ENCODE results near the gene C14orf119.

Gene C14orf119

GRCh38 chr14:23062002-23062401 is 33.3 kb upstream of the C14orf119 start:
- no peak for DNase-seq

- no peak for DNase-seq
Observed at GRCh38 chr14:23063601-23064000, 31.7 kb upstream of the C14orf119 start.

GRCh38 chr14:23066368-23066767 is 28.9 kb upstream of the C14orf119 start:
- DNase-seq = no peak

GRCh38 chr14:23066855-23067744 is 28.2 kb upstream of the C14orf119 start:
- no peak for DNase-seq

GRCh38 chr14:23067847-23068788 is 27.2 kb upstream of the C14orf119 start:
- peak; percentile 56 for DNase-seq

- DNase-seq = peak; percentile 82
Observed at GRCh38 chr14:23068789-23069412, 26.4 kb upstream of the C14orf119 start.

- DNase-seq = no peak
Observed at GRCh38 chr14:23069413-23069806, 25.9 kb upstream of the C14orf119 start.

- peak; percentile 57 for DNase-seq
Observed at GRCh38 chr14:23070262-23071129, 24.8 kb upstream of the C14orf119 start.

- peak; percentile 88 for DNase-seq
Observed at GRCh38 chr14:23071244-23071920, 23.9 kb upstream of the C14orf119 start.

GRCh38 chr14:23071921-23072539 is 23.3 kb upstream of the C14orf119 start:
- DNase-seq = peak; percentile 49

- DNase-seq = no peak
Observed at GRCh38 chr14:23074906-23075305, 20.4 kb upstream of the C14orf119 start.

GRCh38 chr14:23076785-23077408 is 18.4 kb upstream of the C14orf119 start:
- peak; percentile 47 for DNase-seq

GRCh38 chr14:23077962-23078361 is 17.3 kb upstream of the C14orf119 start:
- peak; percentile 5 for DNase-seq

- peak; percentile 42 for DNase-seq
Observed at GRCh38 chr14:23078692-23079116, 16.6 kb upstream of the C14orf119 start.

- no peak for DNase-seq
Observed at GRCh38 chr14:23079716-23080115, 15.6 kb upstream of the C14orf119 start.

- no peak for DNase-seq
Observed at GRCh38 chr14:23080474-23080873, 14.8 kb upstream of the C14orf119 start.

- DNase-seq = no peak
Observed at GRCh38 chr14:23085458-23085857, 9.8 kb upstream of the C14orf119 start.

GRCh38 chr14:23086565-23086964 is 8.7 kb upstream of the C14orf119 start:
- DNase-seq = peak; percentile 42

- DNase-seq = peak; percentile 37
Observed at GRCh38 chr14:23089498-23090253, 5.6 kb upstream of the C14orf119 start.

GRCh38 chr14:23090254-23090636 is 5.1 kb upstream of the C14orf119 start:
- DNase-seq = peak; percentile 5

Data from activated CD8-positive, alpha-beta memory T cell treated with anti-CD3 and anti-CD28 coated beads for 24 hours (primary cell).